Lower leg skin (tissue), 4 donors: Measurements from ENCODE around the gene SLC35F3. TPM values are rescaled to one million over a fixed set of nuclear protein-coding genes. Genes with fewer than 3 reads are reported as not detected.

Source experiments
- DNase-seq, 2 donors: peaks; one replicate each; pipeline ENCODE4 v3.0.0-alpha.2; 2019; ENCODE audit warnings: low spot score in 2 of 2
- H3K4me3 ChIP-seq: fragments of 200-600 bp; sonication (generic); 2 replicates; pipeline ENCODE4 v1.5.1; 2017; ENCODE audit warnings: mild to moderate bottlenecking, low read depth; ENCODE audit not compliant: poor library complexity, severe bottlenecking
- POLR2A ChIP-seq, 2 donors: fragments of 450-650 bp; IDR thresholded peaks; one replicate each; pipeline ENCODE4 v1.6.1; 2016 to 2017; ENCODE audit warnings: antibody characterized with exemption in 2 of 2, mild to moderate bottlenecking in 1 of 2, moderate library complexity in 1 of 2
- WGBS, 2 donors: methylation state at CpG; one replicate each; pipeline ENCODE4 v1.1.5; 2018; 5-methylcytosine and 5-hydroxymethylcytosine counted together
- intact Hi-C: fragments of 100-400 bp; cut with DNase I; formaldehyde crosslinking; loops from one replicate; pipeline ENCODE4 v1.15.0; 2023; ENCODE audit warnings: low total_unique reads
- total RNA-seq, 4 donors: library from RNA; depleted of rRNA; stranded (reverse); fragments of >200 nt; gene quantifications; one replicate each; pipeline ENCODE4 v1.1.0, GENCODE V29; 2016
- TF ChIP-seq, protein P1 (sequence below), 3 donors: fragments of 450-650 bp; IDR thresholded peaks; one replicate each; pipeline ENCODE4 v1.5.1; 2016; ENCODE audit warnings: antibody characterized with exemption in 3 of 3, mild to moderate bottlenecking in 3 of 3, moderate library complexity in 2 of 3

SLC35F3 gene
- total RNA-seq, 4 donors from 2014 or later, result 0.42 to 0.83 (median 0.64) TPM

DNA sequence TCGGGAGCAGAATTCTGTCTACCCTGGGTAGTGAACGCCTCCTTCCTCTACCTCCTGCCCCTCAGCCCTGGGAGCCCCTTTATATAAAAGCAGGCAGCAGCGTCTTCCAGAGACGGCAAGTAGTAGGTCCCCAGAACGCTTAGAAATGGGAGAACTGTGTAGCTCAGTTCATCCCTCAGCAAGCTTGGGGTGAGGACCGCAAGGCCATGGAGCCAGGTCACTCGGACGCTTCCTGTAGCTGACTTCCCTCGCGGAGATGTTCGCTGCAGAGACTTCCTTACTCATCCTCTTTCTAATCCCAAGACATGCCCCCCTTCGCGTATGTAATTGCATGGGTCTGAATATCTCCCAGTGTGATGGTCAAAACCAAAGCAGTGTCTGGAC is 327.4 kb downstream of the SLC35F3 start:
- peak in 1 of 2 donors; percentile 68 for DNase-seq
- H3K4me3 ChIP-seq, result no peak overlapping the region
- TF ChIP-seq, protein P1, sequence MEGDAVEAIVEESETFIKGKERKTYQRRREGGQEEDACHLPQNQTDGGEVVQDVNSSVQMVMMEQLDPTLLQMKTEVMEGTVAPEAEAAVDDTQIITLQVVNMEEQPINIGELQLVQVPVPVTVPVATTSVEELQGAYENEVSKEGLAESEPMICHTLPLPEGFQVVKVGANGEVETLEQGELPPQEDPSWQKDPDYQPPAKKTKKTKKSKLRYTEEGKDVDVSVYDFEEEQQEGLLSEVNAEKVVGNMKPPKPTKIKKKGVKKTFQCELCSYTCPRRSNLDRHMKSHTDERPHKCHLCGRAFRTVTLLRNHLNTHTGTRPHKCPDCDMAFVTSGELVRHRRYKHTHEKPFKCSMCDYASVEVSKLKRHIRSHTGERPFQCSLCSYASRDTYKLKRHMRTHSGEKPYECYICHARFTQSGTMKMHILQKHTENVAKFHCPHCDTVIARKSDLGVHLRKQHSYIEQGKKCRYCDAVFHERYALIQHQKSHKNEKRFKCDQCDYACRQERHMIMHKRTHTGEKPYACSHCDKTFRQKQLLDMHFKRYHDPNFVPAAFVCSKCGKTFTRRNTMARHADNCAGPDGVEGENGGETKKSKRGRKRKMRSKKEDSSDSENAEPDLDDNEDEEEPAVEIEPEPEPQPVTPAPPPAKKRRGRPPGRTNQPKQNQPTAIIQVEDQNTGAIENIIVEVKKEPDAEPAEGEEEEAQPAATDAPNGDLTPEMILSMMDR (IDR thresholded peaks at IDR 0.05), result no peak
- TF ChIP-seq POLR2A (IDR thresholded peaks at IDR 0.05), result no peak
- intact Hi-C loops, result no loop called here
- 89 to 90% methylated on average over 13 of the region's 13 CpGs for WGBS, 2 donors

DNA sequence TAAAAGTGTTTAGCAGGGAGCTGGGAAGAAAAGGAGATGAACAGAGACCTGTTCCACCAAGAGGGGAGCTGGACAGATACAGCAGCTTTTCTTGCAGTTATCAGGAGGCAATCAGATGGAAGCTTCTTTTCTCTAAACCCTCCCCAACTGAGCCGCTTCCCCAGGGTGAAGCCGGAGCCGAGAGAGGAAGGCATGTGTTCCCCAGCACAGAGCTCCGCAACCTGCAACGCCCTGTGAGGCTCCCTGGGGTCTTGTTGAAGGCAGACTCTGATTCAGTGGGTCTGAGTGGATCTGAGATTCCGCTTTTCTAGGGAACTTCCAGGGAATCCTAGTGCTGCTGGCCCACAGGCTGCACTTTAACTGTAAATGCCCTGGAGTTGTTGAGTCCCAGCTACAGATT is 329.7 kb downstream of the SLC35F3 start:
- intact Hi-C loops, result no loop called here
- 59 to 74% methylated on average over 6 of the region's 6 CpGs for WGBS, 2 donors
- TF ChIP-seq POLR2A (IDR thresholded peaks at IDR 0.05), result no peak
- TF ChIP-seq, protein P1 (IDR thresholded peaks at IDR 0.05), result no peak
- DNase-seq, result no peak
- H3K4me3 ChIP-seq, result no peak overlapping the region

DNA sequence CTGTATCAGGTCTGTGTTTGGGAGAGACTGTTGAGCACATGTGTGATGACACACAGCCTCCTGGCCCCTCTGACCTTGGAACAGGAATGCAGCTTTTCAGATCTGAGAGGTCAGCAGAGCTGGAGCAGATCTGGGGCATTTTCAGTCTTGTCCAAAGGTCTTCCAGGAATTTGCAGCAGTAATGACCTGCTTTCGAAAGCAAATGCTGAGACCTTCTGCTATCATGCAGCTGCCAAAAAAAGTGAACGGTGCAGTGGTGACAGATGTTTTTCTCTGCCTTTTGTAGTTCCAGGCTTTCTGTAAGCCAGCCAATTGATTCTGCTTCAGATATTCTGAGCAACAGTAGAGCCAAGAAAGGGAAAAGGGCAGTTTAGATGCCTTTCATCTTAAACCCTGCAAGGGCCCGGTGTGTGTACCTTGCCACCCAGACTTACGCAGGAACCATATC is 331.0 kb downstream of the SLC35F3 start:
- intact Hi-C loops, result no loop called here
- 40 to 48% methylated on average over 4 of the region's 4 CpGs for WGBS, 2 donors
- TF ChIP-seq, protein P1 (IDR thresholded peaks at IDR 0.05), result no peak

DNA sequence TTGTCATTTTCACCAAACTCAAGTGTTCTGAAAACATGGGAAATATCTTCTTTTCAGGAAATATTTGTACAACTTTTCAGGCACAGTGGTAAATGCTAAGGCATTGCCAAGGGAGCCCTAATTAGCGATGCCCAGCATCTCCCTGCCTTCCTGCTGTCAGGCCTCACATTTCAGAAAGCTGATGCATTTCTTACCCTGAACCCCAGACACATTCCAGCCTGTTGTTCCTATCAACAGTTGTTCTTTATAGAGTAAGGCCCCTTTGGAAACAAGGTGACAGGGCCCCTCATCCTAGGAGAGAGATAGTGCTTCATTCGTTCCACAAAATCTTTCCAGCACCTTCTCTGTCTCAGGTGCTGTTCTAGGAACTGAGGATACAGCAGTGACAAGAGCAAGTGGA is 332.9 kb downstream of the SLC35F3 start:
- TF ChIP-seq POLR2A (IDR thresholded peaks at IDR 0.05), result no peak
- TF ChIP-seq, protein P1 (IDR thresholded peaks at IDR 0.05), result no peak
- no peak for DNase-seq
- intact Hi-C loops, result no loop called here
- H3K4me3 ChIP-seq, result no peak overlapping the region
- 84 to 92% methylated on average over 2 of the region's 2 CpGs for WGBS, 2 donors

More for the DNA sequence above, 331.0 kb downstream of the SLC35F3 start:
- no peak overlapping the region for H3K4me3 ChIP-seq
- no peak for DNase-seq

DNA sequence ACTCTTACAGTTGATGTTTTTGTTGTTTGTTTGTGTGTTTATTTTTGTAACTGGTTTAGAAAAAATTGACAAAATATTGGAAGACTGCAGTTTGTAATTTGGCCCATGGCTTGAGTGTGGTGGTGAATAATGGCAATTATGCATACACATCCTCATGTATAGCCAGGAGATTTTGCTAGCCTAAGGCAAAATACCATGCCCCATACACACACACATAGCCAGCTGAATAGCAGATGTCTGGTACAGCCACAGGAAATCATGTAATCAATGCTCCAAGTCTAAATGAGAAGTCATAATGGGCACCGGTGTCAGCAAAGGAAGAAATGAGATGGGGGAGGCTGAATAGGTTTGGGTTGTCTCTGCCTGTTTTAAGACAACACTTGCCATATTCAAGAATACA is 333.6 kb downstream of the SLC35F3 start:
- no peak for TF ChIP-seq POLR2A (IDR thresholded peaks at IDR 0.05)
- TF ChIP-seq, protein P1 (IDR thresholded peaks at IDR 0.05), result no peak
- no peak overlapping the region for H3K4me3 ChIP-seq
- intact Hi-C loops, result no loop called here
- DNase-seq, result no peak
- WGBS, 2 donors, result 56 to 63% methylated on average over 1 of the region's 1 CpG

DNA sequence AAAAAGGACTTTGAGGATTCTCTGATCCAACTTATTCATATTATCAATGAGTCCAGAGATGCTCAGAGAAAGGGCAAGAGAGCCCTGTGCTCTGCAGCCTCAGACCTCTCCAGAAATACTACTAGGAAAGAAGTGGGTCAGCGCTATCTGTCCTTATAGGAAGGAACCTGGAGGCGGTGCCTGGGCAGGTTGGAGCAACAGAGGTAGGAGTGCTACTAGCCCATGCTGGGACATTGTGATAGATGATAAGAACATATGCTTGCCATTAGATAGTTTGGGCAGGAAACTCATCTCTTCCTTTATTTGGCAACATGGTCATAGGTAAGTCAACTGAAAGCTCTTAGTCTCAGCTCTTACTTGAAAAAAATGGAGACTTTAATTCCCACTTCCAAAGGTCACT is 335.0 kb downstream of the SLC35F3 start:
- intact Hi-C loops, result no loop called here

More for the DNA sequence above, 335.0 kb downstream of the SLC35F3 start:
- TF ChIP-seq POLR2A (IDR thresholded peaks at IDR 0.05), result no peak
- TF ChIP-seq, protein P1 (IDR thresholded peaks at IDR 0.05), result no peak
- no peak overlapping the region for H3K4me3 ChIP-seq
- 87 to 95% methylated on average over 2 of the region's 2 CpGs for WGBS, 2 donors
- peak in 1 of 2 donors; percentile 40 for DNase-seq
